ENCODE data around the gene OR2T11. TPM values are rescaled to one million over a fixed set of nuclear protein-coding genes. Genes with fewer than 3 reads are reported as not detected.
"Not testable (repeated sequence)": the region's sequence is repeated elsewhere in the genome, so short reads cannot be mapped to it uniquely, and the experiment has no call there.

The OR2T11 gene
- polyA plus RNA-seq, 3 donors: not detected

- DNase-seq (ENCODE audit: low read depth in 3 of 3, low spot score in 2 of 3): no peak
Observed at GRCh38 chr1:248621770-248622169, 13.1 kb downstream of the OR2T11 start.

DNA sequence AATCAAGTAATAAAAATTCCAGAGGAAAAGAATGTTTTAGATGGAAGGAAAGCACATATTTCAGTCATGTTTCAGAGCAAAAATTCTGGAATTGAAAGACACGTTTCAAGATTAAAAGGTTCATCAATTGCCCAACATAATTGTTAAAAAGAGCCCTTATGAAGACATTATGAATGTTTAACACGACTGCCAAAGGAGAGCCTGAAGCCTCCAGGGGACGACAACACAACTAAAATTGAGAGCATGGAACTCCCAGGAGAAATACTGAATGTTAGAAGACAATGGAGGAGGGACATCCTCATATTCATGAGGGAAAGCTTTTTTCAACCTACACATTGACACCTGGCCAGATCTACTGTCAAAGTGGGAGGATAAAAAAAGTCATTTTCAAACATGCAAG is 16.0 kb downstream of the OR2T11 start:
- DNase-seq (ENCODE audit: low read depth in 3 of 3, low spot score in 2 of 3): peak in 1 of 3 donors; percentile 15

DNA sequence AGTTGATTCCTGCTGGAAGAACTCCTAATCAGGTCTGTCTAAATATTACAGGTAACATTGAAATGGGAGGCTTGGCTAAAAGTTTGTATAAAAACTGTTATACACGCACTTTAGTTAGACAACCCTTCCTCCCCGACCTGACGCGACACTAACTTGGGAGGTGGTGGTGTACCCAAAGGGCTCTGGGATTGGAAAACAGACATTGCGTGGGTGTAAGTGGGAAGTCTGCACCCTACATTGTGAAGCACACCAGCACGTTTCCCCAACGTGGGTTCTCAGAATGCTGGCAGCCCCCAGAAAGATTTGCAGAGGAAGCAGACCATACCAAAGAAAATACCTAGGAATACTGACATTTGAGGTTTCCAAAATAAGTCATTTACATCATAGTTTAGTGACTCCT is 16.8 kb downstream of the OR2T11 start:
- DNase-seq (ENCODE audit: low read depth in 3 of 3, low spot score in 2 of 3): no peak

- no peak for DNase-seq (ENCODE audit: low read depth in 3 of 3, low spot score in 2 of 3)
Observed at GRCh38 chr1:248613742-248614141, 21.1 kb downstream of the OR2T11 start.

- DNase-seq (ENCODE audit: low read depth in 3 of 3, low spot score in 2 of 3): no peak
Observed at GRCh38 chr1:248611883-248612414, 22.9 kb downstream of the OR2T11 start.

GRCh38 chr1:248610301-248610700 is 24.6 kb downstream of the OR2T11 start:
- no peak for DNase-seq (ENCODE audit: low read depth in 3 of 3, low spot score in 2 of 3)

DNA sequence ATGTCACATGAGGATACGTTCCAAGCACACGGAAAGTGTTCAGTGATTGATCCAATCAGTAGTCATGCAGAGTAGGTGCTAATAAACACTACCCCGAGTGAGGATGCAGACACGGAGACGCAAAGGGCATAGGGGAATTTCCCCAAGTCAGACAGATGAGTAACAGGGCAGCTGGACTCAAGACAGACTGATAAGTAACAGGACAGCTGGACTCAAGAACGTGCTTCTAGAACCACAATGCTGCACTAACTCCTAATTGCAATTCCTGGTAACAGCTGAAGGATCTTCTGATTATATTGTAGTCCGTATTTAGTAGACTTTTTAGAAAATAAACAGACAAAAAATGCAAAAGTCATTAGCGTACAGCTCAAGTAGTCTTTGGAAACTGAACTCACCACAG is 35.5 kb downstream of the OR2T11 start:
- no peak for DNase-seq (ENCODE audit: low read depth in 3 of 3, low spot score in 2 of 3)

DNA sequence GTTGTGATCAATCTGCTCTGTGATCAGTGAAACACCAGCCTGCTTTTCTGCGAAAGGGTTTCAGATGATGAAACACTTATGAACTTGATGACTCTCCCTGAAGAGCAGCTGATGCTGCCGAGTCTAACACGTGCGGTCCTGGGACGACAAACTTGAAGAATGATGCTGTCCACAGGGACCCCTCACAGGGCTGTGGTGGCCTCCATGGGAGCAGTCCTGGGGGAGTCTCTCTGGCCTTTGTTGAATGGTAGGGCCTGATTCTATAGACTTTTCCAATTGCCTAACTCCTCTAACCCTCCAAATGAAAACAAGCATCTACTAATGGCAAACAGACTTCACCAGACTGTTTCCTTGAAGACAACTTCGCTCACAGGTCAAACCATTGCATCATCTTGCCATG is 37.3 kb downstream of the OR2T11 start, which contains the start of gene OR2T10:
Gene OR2T10 (minus strand): TSS at position 112 of the 400 bp plus-strand sequence. CDS start 3,932 bp downstream, outside the sequence.
- no peak for DNase-seq (ENCODE audit: low read depth in 3 of 3, low spot score in 2 of 3)

GRCh38 chr1:248596615-248597014 is 38.3 kb downstream of the OR2T11 start:
- DNase-seq (ENCODE audit: low read depth in 3 of 3, low spot score in 2 of 3): no peak

DNA sequence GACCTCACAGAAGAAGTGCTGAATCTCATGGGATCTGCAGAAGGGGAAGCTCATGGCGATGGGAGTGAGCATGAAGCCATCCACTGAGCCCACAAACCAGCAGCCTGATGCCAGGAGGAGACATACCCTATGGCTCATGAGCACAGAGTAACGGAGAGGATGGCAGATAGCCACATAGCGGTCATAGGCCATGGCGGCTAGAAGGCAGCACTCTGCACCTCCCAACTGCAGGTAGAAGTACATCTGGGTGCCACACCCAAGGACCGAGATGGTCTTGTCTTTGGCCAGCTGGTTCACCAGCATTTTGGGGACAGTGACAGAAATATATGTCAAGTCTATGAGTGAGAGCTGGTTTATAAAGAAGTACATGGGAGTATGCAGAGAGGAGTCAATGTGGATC is 41.7 kb downstream of the OR2T11 start:
- no peak for DNase-seq (ENCODE audit: low read depth in 3 of 3, low spot score in 2 of 3)

DNA sequence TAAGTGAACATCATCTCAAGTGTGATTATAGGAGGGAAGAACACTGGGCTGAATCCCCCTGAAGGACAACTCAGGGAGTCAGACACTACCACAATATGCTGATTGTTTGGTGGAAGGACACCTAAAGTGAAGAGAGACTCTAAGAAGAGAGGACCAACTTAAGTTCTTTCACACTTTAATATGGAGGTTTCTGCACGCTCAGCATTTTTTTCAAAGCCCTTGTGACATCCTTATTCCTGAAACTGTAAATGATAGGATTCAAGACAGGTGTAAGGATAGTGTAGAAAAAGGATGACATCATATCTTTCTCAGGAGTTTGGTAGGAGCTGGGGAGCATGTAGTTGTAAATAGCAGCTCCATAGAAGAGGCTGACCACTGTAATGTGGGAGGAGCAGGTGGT is 42.2 kb downstream of the OR2T11 start:
- no peak for DNase-seq (ENCODE audit: low read depth in 3 of 3, low spot score in 2 of 3)

- DNase-seq (ENCODE audit: low read depth in 3 of 3, low spot score in 2 of 3): no peak
Observed at GRCh38 chr1:248590055-248590454, 44.8 kb downstream of the OR2T11 start.

DNA sequence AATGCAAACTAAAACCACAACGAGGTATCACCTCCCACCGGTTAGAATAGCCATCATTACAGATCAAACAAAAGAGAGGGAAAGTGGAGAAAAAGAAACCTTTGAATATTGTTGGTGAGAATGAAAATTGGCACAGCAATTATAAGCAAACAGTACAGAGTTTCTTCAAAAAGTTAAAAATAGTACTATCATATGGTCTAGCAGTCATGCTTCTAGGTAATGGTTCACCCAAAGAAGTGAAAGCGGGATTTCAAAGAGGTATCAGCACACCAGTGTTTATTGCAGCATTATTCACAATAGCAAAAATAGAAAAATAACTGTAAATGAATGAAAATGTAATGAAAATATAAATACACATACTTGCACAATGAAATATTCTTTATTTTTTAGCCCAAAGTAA is 45.6 kb downstream of the OR2T11 start:
- DNase-seq (ENCODE audit: low read depth in 3 of 3, low spot score in 2 of 3): no peak

GRCh38 chr1:248585266-248585665 is 49.6 kb downstream of the OR2T11 start:
- no peak for DNase-seq (ENCODE audit: low read depth in 3 of 3, low spot score in 2 of 3)

DNA sequence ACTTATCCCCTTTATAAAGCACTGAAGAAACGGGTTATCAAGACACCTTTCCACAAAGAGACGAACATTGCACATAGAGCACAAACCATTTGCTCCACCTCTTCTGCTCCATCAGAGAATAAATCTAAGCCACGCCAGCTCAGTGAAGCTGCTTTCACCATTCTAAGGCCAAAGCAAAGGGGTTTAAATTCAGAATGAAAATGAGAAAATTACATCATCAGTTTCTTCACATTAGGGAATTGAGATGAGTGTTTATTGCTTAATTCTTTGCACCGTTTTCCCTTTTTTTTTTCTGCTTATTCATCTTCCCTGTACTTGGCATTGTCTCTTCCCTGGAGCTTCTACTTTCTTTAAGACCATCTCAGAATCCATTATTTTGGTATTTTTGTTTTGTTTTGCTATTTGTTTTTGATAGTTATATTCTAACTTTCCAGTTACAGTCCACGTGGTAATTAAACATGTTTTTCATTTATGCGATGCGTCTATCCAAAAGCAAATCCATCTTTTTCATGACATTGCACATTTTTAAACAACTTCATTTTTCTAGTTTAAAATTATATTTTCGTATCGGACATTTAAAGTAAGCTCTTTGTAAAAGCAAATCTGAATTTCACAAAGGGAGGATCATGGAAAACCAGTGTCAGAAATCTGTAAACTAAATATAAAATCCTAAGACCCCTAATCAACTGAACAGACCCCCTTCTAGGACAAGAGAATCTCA is 58.5 kb downstream of the OR2T11 start:
- no peak for DNase-seq (ENCODE audit: low read depth in 3 of 3, low spot score in 2 of 3)

DNA sequence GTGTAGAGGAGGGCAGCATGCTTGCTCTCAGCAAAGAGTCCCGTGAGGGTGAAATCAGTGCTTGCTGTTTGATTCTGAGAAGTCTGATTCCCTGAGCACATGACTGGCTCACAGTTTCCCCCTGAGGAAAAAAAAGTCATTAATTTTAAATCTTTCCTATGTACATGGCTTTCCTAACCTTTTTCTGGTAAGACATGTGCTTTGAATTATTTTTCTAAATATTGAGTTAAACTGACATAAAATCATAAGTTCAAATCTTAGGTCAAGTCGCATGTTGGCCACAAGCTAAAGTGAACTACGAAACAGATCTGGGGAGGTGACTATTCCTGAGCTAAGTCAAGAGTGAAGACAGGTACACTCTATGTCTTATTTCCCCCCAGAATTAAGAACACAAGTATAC is 60.2 kb downstream of the OR2T11 start, which contains the start of gene OR2T34:
Gene OR2T34 (minus strand): TSS at position 101 of the 400 bp plus-strand sequence. CDS start 0 bp downstream, at position 101.
- DNase-seq (ENCODE audit: low read depth in 3 of 3, low spot score in 2 of 3): not testable (repeated sequence)

GRCh38 chr1:248573856-248574255 is 61.0 kb downstream of the OR2T11 start:
- not testable (repeated sequence) for DNase-seq (ENCODE audit: low read depth in 3 of 3, low spot score in 2 of 3)

Other genes with a start within 250 kb of the OR2T11 start
- not detected for gene OR2T1, start 232.0 kb downstream of the OR2T11 start, polyA plus RNA-seq (ENCODE audit: insufficient read length in 3 of 3)
- not detected for gene OR2T2, start 189.5 kb downstream of the OR2T11 start, polyA plus RNA-seq (ENCODE audit: insufficient read length in 3 of 3)
- not detected for gene OR2T3, start 161.7 kb downstream of the OR2T11 start, polyA plus RNA-seq (ENCODE audit: insufficient read length in 3 of 3)
- gene OR2T5, start 146.5 kb downstream of the OR2T11 start, polyA plus RNA-seq (ENCODE audit: insufficient read length in 3 of 3): not detected
- gene OR2G6, start 127.0 kb downstream of the OR2T11 start, polyA plus RNA-seq (ENCODE audit: insufficient read length in 3 of 3): under 1 TPM in 2 of 3 donors, not detected in 1; 0.03 to 0.06 TPM
- gene OR2T29, start 72.3 kb downstream of the OR2T11 start, polyA plus RNA-seq (ENCODE audit: insufficient read length in 3 of 3): not detected
- not detected for gene OR2T34, start 60.3 kb downstream of the OR2T11 start, polyA plus RNA-seq (ENCODE audit: insufficient read length in 3 of 3)
- gene OR2T10, start 37.4 kb downstream of the OR2T11 start, polyA plus RNA-seq (ENCODE audit: insufficient read length in 3 of 3): under 1 TPM in 2 of 3 donors, not detected in 1; 0.16 to 0.24 TPM
- gene OR2T35, start 10.2 kb upstream of the OR2T11 start, polyA plus RNA-seq (ENCODE audit: insufficient read length in 3 of 3): not detected
- gene OR2T27, start 20.4 kb upstream of the OR2T11 start, polyA plus RNA-seq (ENCODE audit: insufficient read length in 3 of 3): not detected
- gene OR14I1, start 67.7 kb upstream of the OR2T11 start, polyA plus RNA-seq (ENCODE audit: insufficient read length in 3 of 3): not detected
- not detected for gene LYPD8, start 120.7 kb upstream of the OR2T11 start, polyA plus RNA-seq (ENCODE audit: insufficient read length in 3 of 3)
- 10 to 100 TPM; 22.1 to 25.0 (median 22.8) TPM for gene SH3BP5L, start 190.8 kb upstream of the OR2T11 start, polyA plus RNA-seq (ENCODE audit: insufficient read length in 3 of 3)
- 10 to 100 TPM; 20.8 to 22.9 (median 21.4) TPM for gene ZNF672, start 203.1 kb upstream of the OR2T11 start, polyA plus RNA-seq (ENCODE audit: insufficient read length in 3 of 3)
- gene ZNF692, start 224.0 kb upstream of the OR2T11 start, polyA plus RNA-seq (ENCODE audit: insufficient read length in 3 of 3): 10 to 100 TPM; 31.5 to 35.2 (median 32.3) TPM

Data from right renal cortex interstitium (tissue), 3 donors.